ENCODE measurements around the gene RMND5B. TPM values are rescaled to one million over a fixed set of nuclear protein-coding genes. Genes with fewer than 3 reads are reported as not detected.

The RMND5B gene
- total and polyA plus RNA-seq, 2 of the 13 experiments (the other 11 are each of a cell fraction or from before 2014, with no cell fraction given) = 18.6 to 20.4 TPM

GRCh38 chr5:178112545-178112944 is 18.3 kb upstream of the RMND5B start (continued):
- no peak for TF ChIP-seq ZBTB46 (CRISPR knock-in tag; IDR thresholded peaks at IDR 0.05; ENCODE audit: borderline replicate concordance)
- TF ChIP-seq RFX3 (CRISPR knock-in tag; IDR thresholded peaks at IDR 0.05) = no peak
- TF ChIP-seq ZNF564 (CRISPR knock-in tag; IDR thresholded peaks at IDR 0.05) = no peak
- no peak for TF ChIP-seq HINFP (CRISPR knock-in tag; IDR thresholded peaks at IDR 0.05; ENCODE audit: low read depth)
- TF ChIP-seq EP300 (IDR thresholded peaks at IDR 0.05; ENCODE audit: low read depth in 2 of 2, low read length in 2 of 2) = no peak
- no peak for TF ChIP-seq EP300 (CRISPR knock-in tag; IDR thresholded peaks at IDR 0.05; ENCODE audit: borderline replicate concordance)
- TF ChIP-seq ZNF33B (CRISPR knock-in tag; IDR thresholded peaks at IDR 0.05) = no peak
- TF ChIP-seq MZF1 (CRISPR knock-in tag; IDR thresholded peaks at IDR 0.05; ENCODE audit: borderline replicate concordance) = no peak
- TF ChIP-seq SSRP1 (CRISPR knock-in tag; IDR thresholded peaks at IDR 0.05) = no peak
- no peak for TF ChIP-seq ZBTB38 (CRISPR knock-in tag; IDR thresholded peaks at IDR 0.05)
- no peak for TF ChIP-seq CREB3 (CRISPR knock-in tag; IDR thresholded peaks at IDR 0.05)
- TF ChIP-seq ZBTB4 (CRISPR knock-in tag; IDR thresholded peaks at IDR 0.05; ENCODE audit: borderline replicate concordance) = no peak

All from HepG2 (cell line).